GM10266 (cell line): Measurements from ENCODE around the gene HOXC9.
A peak's percentile ranks its signal among the peaks of the same experiment; 100 is the strongest.

ENCODE experiments used
- DNase-seq: peaks from one replicate; pipeline ENCODE4 v3.0.0; 2012; ENCODE audit errors: extremely low spot score
- CTCF ChIP-seq: IDR thresholded peaks from 2 replicates; pipeline ENCODE4 v1.5.1; 2012; ENCODE audit warnings: mild to moderate bottlenecking, low read depth; ENCODE audit not compliant: control insufficient read depth, insufficient read depth; ENCODE audit errors: missing control alignments

The HOXC9 gene

DNA sequence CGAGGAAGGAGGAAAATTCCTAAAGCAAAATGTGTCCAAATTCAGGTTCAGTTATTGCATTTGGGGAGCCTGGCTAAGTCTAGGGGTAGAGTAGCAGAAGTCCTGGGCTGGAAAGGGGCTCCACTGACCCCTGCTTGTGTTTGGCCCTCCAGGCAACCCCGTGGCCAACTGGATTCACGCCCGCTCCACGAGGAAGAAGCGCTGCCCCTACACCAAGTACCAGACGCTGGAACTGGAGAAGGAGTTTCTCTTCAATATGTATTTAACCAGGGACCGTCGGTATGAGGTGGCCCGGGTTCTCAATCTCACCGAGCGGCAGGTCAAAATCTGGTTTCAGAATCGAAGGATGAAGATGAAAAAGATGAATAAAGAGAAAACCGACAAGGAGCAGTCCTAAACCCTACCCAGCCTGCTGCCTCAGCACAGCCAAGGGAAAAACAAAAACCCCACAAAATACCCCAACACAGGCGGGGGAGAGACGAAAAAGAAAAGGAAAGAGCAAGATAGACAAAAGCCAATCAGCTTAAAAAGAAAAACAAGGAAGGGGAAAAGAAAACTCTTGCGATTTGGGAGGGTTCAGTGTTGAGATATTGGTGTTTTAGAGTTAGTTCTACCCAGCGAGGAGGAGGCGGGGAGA lies 2.4 kb downstream of the HOXC9 start:
- DNase-seq = no peak
- no peak for TF ChIP-seq CTCF

DNA sequence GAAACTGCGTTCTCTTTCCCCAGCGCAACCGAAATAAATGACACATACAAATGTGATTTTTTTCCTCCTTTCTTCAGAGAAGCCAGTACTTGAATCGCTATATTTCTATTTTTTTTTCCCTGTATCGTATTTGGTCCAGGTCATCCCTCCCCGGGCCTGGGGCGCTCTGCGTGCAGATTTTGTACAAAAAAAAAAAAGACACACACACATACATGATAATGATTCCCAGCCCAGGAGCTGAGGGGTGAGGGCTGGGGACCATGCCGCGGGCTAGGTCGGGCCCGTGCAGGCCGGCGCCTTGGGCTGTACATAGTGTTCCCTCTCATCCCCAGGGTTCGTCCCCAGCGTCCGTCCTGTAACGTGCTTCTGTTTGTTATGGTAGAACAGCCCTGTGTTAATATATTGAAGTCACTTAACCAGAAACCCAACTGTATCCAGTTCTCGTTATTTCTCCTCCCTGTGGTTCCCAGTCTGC lies 3.0 kb downstream of the HOXC9 start:
- no peak for TF ChIP-seq CTCF
- DNase-seq = no peak

GRCh38 chr12:54003625-54004024 lies 3.7 kb downstream of the HOXC9 start:
- DNase-seq = no peak
- no peak for TF ChIP-seq CTCF

DNA sequence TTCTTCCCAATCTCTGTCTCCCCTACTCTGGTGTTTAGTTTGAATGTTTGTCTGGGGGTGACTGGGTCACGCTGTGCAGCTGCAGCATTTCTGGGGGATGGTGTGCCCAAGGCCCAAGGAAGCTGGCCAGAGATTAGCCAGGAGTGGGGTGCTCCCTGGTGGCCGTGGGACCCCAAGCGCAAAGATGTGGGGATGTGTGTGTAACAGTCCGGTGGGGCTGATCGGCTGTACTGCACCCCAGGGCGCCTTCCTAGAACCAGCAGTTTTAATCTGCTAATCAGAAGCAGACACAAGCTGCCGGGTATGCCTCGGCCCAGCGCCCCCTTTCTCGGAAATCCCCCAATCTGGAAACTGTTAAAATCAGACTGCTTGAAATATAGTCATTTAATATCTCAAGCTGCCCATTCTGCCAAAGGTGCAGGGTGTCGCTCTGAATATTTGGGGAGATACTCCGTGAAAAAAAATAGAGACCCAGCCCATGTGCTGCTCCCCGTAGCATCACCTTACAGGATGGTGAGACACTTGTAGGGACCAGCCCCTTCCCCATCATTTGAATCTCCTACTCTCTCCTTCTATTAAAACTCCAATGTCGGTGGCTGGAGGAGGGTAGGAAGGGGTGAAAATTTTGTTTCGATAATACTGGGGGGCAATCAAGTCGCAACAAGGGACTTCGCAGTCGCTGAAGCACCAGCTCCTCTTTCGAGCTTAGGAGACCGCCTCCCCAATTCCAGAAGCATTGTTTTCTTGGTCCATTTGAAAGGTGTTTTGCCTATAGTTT lies 4.3 kb downstream of the HOXC9 start:
- peak; percentile 31 for TF ChIP-seq CTCF
- no peak for DNase-seq

DNA sequence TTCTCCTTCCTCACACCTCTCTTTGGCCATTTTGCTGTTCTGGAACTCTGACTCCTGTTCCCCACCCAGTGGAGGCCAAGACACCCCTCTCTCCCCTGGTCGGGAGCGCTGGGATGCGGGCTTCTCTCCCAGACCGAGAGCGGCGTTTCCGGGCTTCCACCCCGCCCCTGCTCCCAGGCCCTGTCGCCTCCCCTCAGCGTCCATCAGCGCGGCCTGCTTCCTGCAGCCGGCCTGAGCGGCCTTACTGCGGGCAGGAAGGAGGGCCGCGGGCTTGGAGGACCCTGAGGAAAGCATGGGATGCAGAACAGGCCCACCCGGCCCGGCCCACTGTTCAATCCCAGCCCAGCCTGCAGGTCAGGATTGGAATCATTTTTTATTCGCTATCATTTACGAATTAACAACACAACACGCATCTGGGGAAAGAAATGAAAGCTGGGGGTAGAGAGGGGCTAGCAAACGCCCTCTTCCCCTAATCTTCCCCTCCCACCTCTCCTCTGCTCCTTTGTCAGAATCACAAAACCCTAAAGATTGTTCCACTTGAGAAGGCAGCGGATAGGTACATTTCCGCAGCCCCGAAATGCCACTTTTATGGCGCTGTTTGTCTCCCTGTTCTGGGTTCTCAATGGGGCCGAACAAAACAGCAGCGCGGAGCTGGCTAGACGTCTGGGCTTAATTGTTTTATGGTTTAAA lies 5.0 kb downstream of the HOXC9 start:
- no peak for DNase-seq
- no peak for TF ChIP-seq CTCF

DNA sequence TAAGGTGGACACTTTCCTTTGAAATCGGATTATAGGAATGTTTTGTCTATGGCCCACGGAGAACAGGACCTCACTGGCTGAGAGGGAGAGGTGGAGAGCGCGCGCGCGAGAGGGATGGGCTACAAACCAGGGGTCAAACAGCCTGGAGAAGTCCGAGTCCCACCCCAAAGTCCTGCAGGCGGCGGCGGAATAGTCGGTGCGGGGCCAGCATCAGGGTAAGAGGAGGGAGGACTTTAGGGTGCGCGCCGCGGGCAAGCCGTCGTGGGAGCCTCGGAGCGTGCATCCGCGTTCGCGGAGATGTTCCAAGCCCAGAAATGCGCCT lies 5.5 kb downstream of the HOXC9 start:
- peak; percentile 14 for TF ChIP-seq CTCF
- DNase-seq = no peak
